ENCODE measurements around the gene LAMC2.

LAMC2 gene

GRCh38 chr1:183262628-183263200, 76.7 kb downstream of the LAMC2 start:
- ATAC-seq = no peak
- TF ChIP-seq ZNF8 (CRISPR knock-in tag; IDR thresholded peaks at IDR 0.05) (no peak), ZNF565 (CRISPR knock-in tag; conservative IDR thresholded peaks at IDR 0.05; ENCODE audit: low read depth) (no peak), ZC3H10 (CRISPR knock-in tag; IDR thresholded peaks at IDR 0.05) (no peak), OSR1 (CRISPR knock-in tag; IDR thresholded peaks at IDR 0.05) (no peak), ISL1 (CRISPR knock-in tag; IDR thresholded peaks at IDR 0.05) (no peak), ARNTL (CRISPR knock-in tag; IDR thresholded peaks at IDR 0.05; ENCODE audit: borderline replicate concordance, low read depth) (no peak), ZNF70 (CRISPR knock-in tag; IDR thresholded peaks at IDR 0.05) (no peak), SNAI2 (CRISPR knock-in tag; IDR thresholded peaks at IDR 0.05) (no peak)

GRCh38 chr1:183263886-183264602, 78.0 kb downstream of the LAMC2 start:
- TF ChIP-seq POU6F1 (CRISPR knock-in tag; IDR thresholded peaks at IDR 0.05; ENCODE audit: borderline replicate concordance, low read depth) (no peak), PPARA (CRISPR knock-in tag; IDR thresholded peaks at IDR 0.05; ENCODE audit: borderline replicate concordance) (no peak), PATZ1 (CRISPR knock-in tag; IDR thresholded peaks at IDR 0.05; ENCODE audit: borderline replicate concordance) (no peak), CSRNP3 (CRISPR knock-in tag; IDR thresholded peaks at IDR 0.05) (no peak), TSHZ2 (CRISPR knock-in tag; IDR thresholded peaks at IDR 0.05) (no peak), TCF4 (CRISPR knock-in tag; IDR thresholded peaks at IDR 0.05; ENCODE audit: borderline replicate concordance) (no peak), BACH2 (CRISPR knock-in tag; IDR thresholded peaks at IDR 0.05; ENCODE audit: borderline replicate concordance) (no peak), SNAI2 (CRISPR knock-in tag; IDR thresholded peaks at IDR 0.05) (no peak), ZNF8 (CRISPR knock-in tag; IDR thresholded peaks at IDR 0.05) (no peak), ZNF70 (CRISPR knock-in tag; IDR thresholded peaks at IDR 0.05) (no peak), ESRRG (CRISPR knock-in tag; IDR thresholded peaks at IDR 0.05) (no peak), RARB (CRISPR knock-in tag; IDR thresholded peaks at IDR 0.05) (no peak), CREB5 (CRISPR knock-in tag; IDR thresholded peaks at IDR 0.05; ENCODE audit: low read depth) (no peak), ISL1 (CRISPR knock-in tag; IDR thresholded peaks at IDR 0.05) (no peak), CSDC2 (CRISPR knock-in tag; IDR thresholded peaks at IDR 0.05) (no peak), ZC3H10 (CRISPR knock-in tag; IDR thresholded peaks at IDR 0.05) (no peak), ZNF565 (CRISPR knock-in tag; conservative IDR thresholded peaks at IDR 0.05; ENCODE audit: low read depth) (no peak)
- ATAC-seq = no peak
